ENCODE measurements around the gene CORO2A.

The CORO2A gene

GRCh38 chr9:98219364-98219716 lies 26.9 kb upstream of the CORO2A start:
- DNase-seq (ENCODE audit: low read depth in 2 of 2), result no peak

- DNase-seq (ENCODE audit: low read depth in 2 of 2), result peak; percentile 16 to 22
These were observed 26.3 kb upstream of the CORO2A start for GRCh38 chr9:98218562-98219363.

- no peak for DNase-seq (ENCODE audit: low read depth in 2 of 2)
These were observed 24.8 kb upstream of the CORO2A start for GRCh38 chr9:98217255-98217654.

GRCh38 chr9:98216391-98216790 lies 24.0 kb upstream of the CORO2A start:
- no peak for DNase-seq (ENCODE audit: low read depth in 2 of 2)

- no peak for DNase-seq (ENCODE audit: low read depth in 2 of 2)
These were observed 23.4 kb upstream of the CORO2A start for GRCh38 chr9:98215821-98216220.

GRCh38 chr9:98215271-98215670 lies 22.8 kb upstream of the CORO2A start:
- no peak for DNase-seq (ENCODE audit: low read depth in 2 of 2)

GRCh38 chr9:98214811-98215210 lies 22.4 kb upstream of the CORO2A start:
- DNase-seq (ENCODE audit: low read depth in 2 of 2), result no peak

- DNase-seq (ENCODE audit: low read depth in 2 of 2), result no peak
These were observed 18.8 kb upstream of the CORO2A start for GRCh38 chr9:98211260-98211659.

GRCh38 chr9:98210435-98210834 lies 18.0 kb upstream of the CORO2A start:
- DNase-seq (ENCODE audit: low read depth in 2 of 2), result no peak

GRCh38 chr9:98209530-98209929 lies 17.1 kb upstream of the CORO2A start:
- DNase-seq (ENCODE audit: low read depth in 2 of 2), result no peak

GRCh38 chr9:98208635-98209034 lies 16.2 kb upstream of the CORO2A start:
- DNase-seq (ENCODE audit: low read depth in 2 of 2), result no peak

GRCh38 chr9:98207606-98208005 lies 15.2 kb upstream of the CORO2A start:
- no peak for DNase-seq (ENCODE audit: low read depth in 2 of 2)

GRCh38 chr9:98206754-98207153 lies 14.3 kb upstream of the CORO2A start:
- DNase-seq (ENCODE audit: low read depth in 2 of 2), result no peak

GRCh38 chr9:98204692-98205091 lies 12.3 kb upstream of the CORO2A start:
- no peak for DNase-seq (ENCODE audit: low read depth in 2 of 2)

GRCh38 chr9:98203153-98203552 lies 10.7 kb upstream of the CORO2A start:
- DNase-seq (ENCODE audit: low read depth in 2 of 2), result no peak

GRCh38 chr9:98202252-98202651 lies 9.8 kb upstream of the CORO2A start:
- DNase-seq (ENCODE audit: low read depth in 2 of 2), result no peak

GRCh38 chr9:98201749-98202148 lies 9.3 kb upstream of the CORO2A start:
- no peak for DNase-seq (ENCODE audit: low read depth in 2 of 2)

- DNase-seq (ENCODE audit: low read depth in 2 of 2), result no peak
These were observed 8.7 kb upstream of the CORO2A start for GRCh38 chr9:98201102-98201501.

- no peak for DNase-seq (ENCODE audit: low read depth in 2 of 2)
These were observed 7.1 kb upstream of the CORO2A start for GRCh38 chr9:98199388-98200033.

- DNase-seq (ENCODE audit: low read depth in 2 of 2), result no peak
These were observed 3.2 kb upstream of the CORO2A start for GRCh38 chr9:98195671-98196070.

- no peak for DNase-seq (ENCODE audit: low read depth in 2 of 2)
These were observed 1.0 kb upstream of the CORO2A start for GRCh38 chr9:98193336-98193944.

GRCh38 chr9:98191671-98192502 lies 550 bp downstream of the CORO2A start:
- DNase-seq (ENCODE audit: low read depth in 2 of 2), result no peak

Measured in fibroblast of skin of left quadriceps (primary cell).